H1 (cell line): ENCODE measurements around the gene ZFPL1. TPM values are rescaled to one million over a fixed set of nuclear protein-coding genes. Genes with fewer than 3 reads are reported as not detected.

ENCODE experiments used
- CTCF ChIA-PET: fragments of 300-600 bp; sonication (Branson Sonifier 250); formaldehyde crosslinking; loops from one replicate; lab custom pipeline; 2021; ENCODE audit not compliant: partially characterized antibody; lab: Charles Lee
- POLR2A ChIA-PET: fragments of 300-600 bp; sonication (Branson Sonifier 250); formaldehyde crosslinking; loops from one replicate; lab custom pipeline; 2021; ENCODE audit warnings: inconsistent platforms; ENCODE audit not compliant: partially characterized antibody; lab: Charles Lee
- DNase-seq, 2 experiments: peaks; one replicate each; pipeline versions ENCODE4 v3.0.0 to v3.0.0-alpha.2; 2010 to 2022; ENCODE audit warnings: low spot score in 2 of 2, low read depth in 1 of 2, mixed read lengths in 1 of 2
- FAIRE-seq: peaks from 2 replicates; lab custom pipeline; 2011; peaks lifted over from hg19 to GRCh38; lab: Jason Lieb, UNC
- H2AFZ ChIP-seq: 2 replicates; pipeline ENCODE4 v1.8.1; 2012; ENCODE audit warnings: low read length, inconsistent platforms
- H2AK5ac ChIP-seq: 2 replicates; pipeline ENCODE4 v1.6.1; 2013; ENCODE audit warnings: low read depth, low read length
- H2BK120ac ChIP-seq: replicated peaks from 2 replicates; pipeline ENCODE3; 2013; ENCODE audit warnings: low read depth, low read length, inconsistent platforms
- H2BK12ac ChIP-seq: 2 replicates; pipeline ENCODE4 v1.6.1; 2013; ENCODE audit warnings: low read depth, low read length
- H2BK15ac ChIP-seq: 2 replicates; pipeline ENCODE4 v1.6.1; 2013; ENCODE audit warnings: low read length
- H2BK20ac ChIP-seq: 2 replicates; pipeline ENCODE4 v1.6.1; 2013; ENCODE audit warnings: low read length
- H2BK5ac ChIP-seq: 2 replicates; pipeline ENCODE4 v1.6.1; 2013; ENCODE audit warnings: low read depth, low read length
- H3K14ac ChIP-seq: 2 replicates; pipeline ENCODE4 v1.6.1; 2013; ENCODE audit warnings: inconsistent platforms; ENCODE audit not compliant: insufficient read length
- H3K18ac ChIP-seq: 2 replicates; pipeline ENCODE4 v1.6.1; 2013; ENCODE audit warnings: low read length; ENCODE audit errors: extremely low read depth
- H3K23ac ChIP-seq: 2 replicates; pipeline ENCODE4 v1.6.1; 2013; ENCODE audit warnings: inconsistent platforms; ENCODE audit not compliant: insufficient read length
- H3K23me2 ChIP-seq: 2 replicates; pipeline ENCODE4 v1.6.1; 2013; ENCODE audit warnings: low read depth, low read length
- H3K27ac ChIP-seq: 2 replicates; pipeline ENCODE4 v1.6.1; 2011; ENCODE audit warnings: low read depth, low read length, inconsistent platforms
- H3K27me3 ChIP-seq, 4 experiments: replicated peaks in 1 of 4; 1 replicate in 1 of 4; 2 replicates in 3 of 4; pipeline versions ENCODE4 v1.6.1 to v1.8.1; 2011 to 2013; ENCODE audit warnings: low read length in 3 of 4, mild to moderate bottlenecking in 3 of 4, inconsistent platforms in 2 of 4, mixed read lengths in 2 of 4, moderate library complexity in 1 of 4; ENCODE audit not compliant: control insufficient read depth in 3 of 4, insufficient read depth in 3 of 4; ENCODE audit errors: extremely low read depth in 1 of 4
- H3K36me3 ChIP-seq, 4 experiments: 2 replicates each; pipeline versions ENCODE4 v1.6.1 to v1.8.1; 2011 to 2013; ENCODE audit warnings: mild to moderate bottlenecking in 4 of 4, low read length in 3 of 4, moderate library complexity in 2 of 4, control low read depth in 1 of 4, inconsistent platforms in 1 of 4; ENCODE audit not compliant: insufficient read depth in 4 of 4, control insufficient read depth in 2 of 4
- H3K4ac ChIP-seq: replicated peaks from 2 replicates; pipeline ENCODE3; 2013; ENCODE audit warnings: low read length, low read depth, mixed read lengths, inconsistent platforms; ENCODE audit not compliant: insufficient read length
- H3K4me1 ChIP-seq, 4 experiments: replicated peaks in 1 of 4; 1 replicate in 1 of 4; 2 replicates in 3 of 4; pipeline versions ENCODE4 v1.6.1 to v1.8.1; 2011 to 2013; ENCODE audit warnings: low read length in 3 of 4, inconsistent platforms in 2 of 4, mixed read lengths in 1 of 4; ENCODE audit not compliant: insufficient read depth in 4 of 4, control insufficient read depth in 3 of 4
- H3K4me2 ChIP-seq, 2 experiments: 2 replicates each; pipeline versions ENCODE4 v1.6.1 to v1.8.1; 2011 to 2013; ENCODE audit warnings: low read depth in 2 of 2, low read length in 2 of 2, control low read depth in 1 of 2, inconsistent platforms in 1 of 2, mild to moderate bottlenecking in 1 of 2; ENCODE audit not compliant: insufficient read depth in 1 of 2
- H3K4me3 ChIP-seq, 4 experiments: fragments of 200-600, 300-600 bp in 1 of 4; sonication (generic), shearing (Covaris generic), sonication (Bioruptor Twin) in 1 of 4; 2 replicates each; pipeline versions ENCODE4 v1.5.1 to v1.8.1; 2011 to 2016; ENCODE audit warnings: low read length in 4 of 4, low read depth in 3 of 4, control low read depth in 2 of 4, inconsistent platforms in 2 of 4, mild to moderate bottlenecking in 2 of 4, mixed read lengths in 1 of 4, moderate library complexity in 1 of 4; ENCODE audit not compliant: insufficient read depth in 2 of 4; ENCODE audit errors: extremely low read depth in 1 of 4
- H3K56ac ChIP-seq: replicated peaks from 2 replicates; pipeline ENCODE3; 2013; ENCODE audit warnings: low read depth, mild to moderate bottlenecking, mixed read lengths, low read length, inconsistent platforms; ENCODE audit not compliant: insufficient read length
- H3K79me1 ChIP-seq: 2 replicates; pipeline ENCODE4 v1.6.1; 2013; ENCODE audit warnings: low read depth, low read length, control low read depth
- H3K79me2 ChIP-seq, 2 experiments: 2 replicates each; pipeline versions ENCODE4 v1.6.1 to v1.8.1; 2012 to 2013; ENCODE audit warnings: low read length in 2 of 2, mild to moderate bottlenecking in 2 of 2, inconsistent platforms in 1 of 2; ENCODE audit not compliant: insufficient read depth in 2 of 2, control insufficient read depth in 1 of 2
- H3K9ac ChIP-seq, 4 experiments: replicated peaks in 1 of 4; 1 replicate in 1 of 4; 2 replicates in 3 of 4; pipeline versions ENCODE4 v1.6.1 to v1.8.1; 2011 to 2013; ENCODE audit warnings: low read depth in 3 of 4, low read length in 3 of 4, control low read depth in 2 of 4, mild to moderate bottlenecking in 2 of 4, moderate library complexity in 2 of 4, inconsistent platforms in 1 of 4; ENCODE audit errors: extremely low read depth in 1 of 4
- H3K9me3 ChIP-seq, 2 experiments: 2 replicates each; pipeline versions ENCODE4 v1.6.1 to v1.8.1; 2012 to 2013; ENCODE audit warnings: mild to moderate bottlenecking in 2 of 2, moderate library complexity in 2 of 2, control low read depth in 1 of 2, inconsistent platforms in 1 of 2, low read depth in 1 of 2, low read length in 1 of 2, mixed read lengths in 1 of 2; ENCODE audit not compliant: insufficient read depth in 2 of 2
- H4K20me1 ChIP-seq, 2 experiments: replicated peaks in 1 of 2; 2 replicates each; pipeline versions ENCODE3 to v1.8.1; 2011 to 2013; ENCODE audit warnings: inconsistent platforms in 2 of 2, low read length in 2 of 2, mild to moderate bottlenecking in 1 of 2; ENCODE audit not compliant: insufficient read depth in 2 of 2, control insufficient read depth in 1 of 2
- H4K5ac ChIP-seq: 2 replicates; pipeline ENCODE4 v1.6.1; 2013; ENCODE audit warnings: low read length, low read depth, mixed read lengths, inconsistent platforms; ENCODE audit not compliant: insufficient read length
- H4K8ac ChIP-seq: 2 replicates; pipeline ENCODE4 v1.8.0; 2013; ENCODE audit warnings: mild to moderate bottlenecking, moderate library complexity, low read length, inconsistent platforms; ENCODE audit not compliant: insufficient read depth; ENCODE audit errors: extremely low read depth
- H4K91ac ChIP-seq: replicated peaks from 2 replicates; pipeline ENCODE3; 2013; ENCODE audit warnings: low read length, mixed read lengths, inconsistent platforms; ENCODE audit not compliant: insufficient read length
- ASH2L ChIP-seq: fragments of 200-600, 300-600 bp; sonication (generic); IDR thresholded peaks from one replicate; pipeline ENCODE4 v1.7.1; 2017; ENCODE audit warnings: low read length
- GTF2F1 ChIP-seq: IDR thresholded peaks from 2 replicates; pipeline ENCODE4 v1.6.1; 2012; ENCODE audit warnings: low read depth, low read length, improper control_type of control experiment, borderline replicate concordance
- KDM5A ChIP-seq: fragments of 200-600 bp; IDR thresholded peaks from 2 replicates; pipeline ENCODE4 v1.7.1; 2012; ENCODE audit warnings: mild to moderate bottlenecking, low read length, inconsistent platforms, mixed read lengths
- POLR2AphosphoS5 ChIP-seq: IDR thresholded peaks from 2 replicates; pipeline ENCODE4 v1.6.1; 2011; ENCODE audit warnings: low read depth, low read length
- SIN3A ChIP-seq, 2 experiments: IDR thresholded peaks in 1 of 2; conservative IDR thresholded peaks in 1 of 2; 2 replicates each; pipeline ENCODE4 v1.6.1; 2011 to 2012; ENCODE audit warnings: low read length in 2 of 2, improper control_type of control experiment in 1 of 2, low read depth in 1 of 2, mild to moderate bottlenecking in 1 of 2
- USF2 ChIP-seq: IDR thresholded peaks from 2 replicates; pipeline ENCODE4 v1.6.1; 2011; ENCODE audit warnings: low read length, improper control_type of control experiment
- WGBS, 2 experiments: shearing (Covaris generic) in 1 of 2; methylation state at CpG; one replicate each; pipeline versions ENCODE4 v1.1.6 to v1.1.7; 2013 to 2015; ENCODE audit warnings: low lambda C conversion rate in 2 of 2, mixed read lengths in 2 of 2, inconsistent platforms in 1 of 2, low coverage in 1 of 2, missing lambda C conversion rate in 1 of 2; ENCODE audit not compliant: insufficient replicate concordance in 2 of 2, insufficient coverage in 1 of 2, insufficient read length in 1 of 2; ENCODE audit errors: extremely low coverage in 1 of 2, missing lambda C conversion rate in 1 of 2; 5-methylcytosine and 5-hydroxymethylcytosine counted together
- polyA plus RNA-seq, 7 experiments: library from polyadenylated mRNA; depleted of rRNA in 3 of 7; stranded (reverse) in 5 of 7; unstranded in 2 of 7; fragments of >200 nt in 5 of 7; fragments of 200-250 nt in 2 of 7; gene quantifications; 1 replicate in 5 of 7; 2 replicates in 1 of 7; 4 replicates in 1 of 7; pipeline versions ENCODE4 v1.2.1 to v1.2.3, GENCODE V29; 2011 to 2013; ENCODE audit warnings: missing spikeins in 2 of 7, mixed read lengths in 2 of 7
- total RNA-seq: library from RNA; stranded (reverse); fragmentation: NEBNext Ultra II Directional; extraction: Animal tissue kit (Norgen Biotek cat#: 25700); gene quantifications from 2 replicates; pipeline ENCODE4 v1.2.1, GENCODE V29; 2021
- TF ChIP-seq, protein P1 (sequence below): IDR thresholded peaks from 2 replicates; pipeline ENCODE4 v1.6.1; 2012; ENCODE audit warnings: inconsistent platforms
- TF ChIP-seq, protein P2 (sequence below): IDR thresholded peaks from 2 replicates; pipeline ENCODE4 v1.6.1; 2012; ENCODE audit warnings: inconsistent platforms

ZFPL1 gene
- total and polyA plus RNA-seq, 2 of the 8 experiments (the other 6 are each of a cell fraction or from before 2014, with no cell fraction given): 21.5 to 76.8 TPM

- FAIRE-seq (no peak), DNase-seq (peak in 1 of 2 experiments; percentile 66)
- Histone ChIP-seq H3K27ac (peak overlapping the region; percentile 78), H3K4me3 (peak overlapping the region; percentile 61 to 83 (median 72)), H3K4ac (peak overlapping the region; percentile 13), H4K20me1 (peaks cover 4 to 6% of the 10 kb centered on the region in 2 experiments), H2AK5ac (no peak overlapping the region; the same call in 1 of the 2 replicates), H3K36me3 (peaks cover 11 to 35% (median 18%) of the 10 kb centered on the region in 4 experiments), H3K9me3 (no peaks in the 10 kb centered on the region), H3K79me2 (peaks cover 6 to 23% of the 10 kb centered on the region in 2 experiments), H2BK15ac (no peak overlapping the region), H3K14ac (no peak overlapping the region), H3K27me3 (no peaks in the 10 kb centered on the region), H2BK12ac (no peak overlapping the region), H3K23me2 (peaks cover 20% of the 10 kb centered on the region; the same call in 1 of the 2 replicates), H3K79me1 (peaks cover 10% of the 10 kb centered on the region), H3K18ac (no peak overlapping the region; the same call in 1 of the 2 replicates), H3K23ac (no peak overlapping the region), H3K4me1 (peaks cover 2 to 22% (median 13%) of the 10 kb centered on the region in 4 experiments), H4K5ac (peak overlapping the region; percentile 11), H2AFZ (no peak overlapping the region), H4K8ac (peak overlapping the region; percentile 96), H2BK5ac (peak overlapping the region; percentile 84), H3K56ac (peak overlapping the region; percentile 42), H3K4me2 (peak overlapping the region; percentile 80 to 94), H3K9ac (peak overlapping the region; percentile 79 to 82 (median 80)), H4K91ac (peak overlapping the region; percentile 34), H2BK20ac (no peak overlapping the region), H2BK120ac (no peak overlapping the region)
- 29% methylated on average over 64 of the region's 68 CpGs; no CpG with 5 or more reads in 1 of the 2 experiments for WGBS, 2 experiments
- ChIA-PET CTCF (interaction anchor here (0.7 to 2.2 kb wide), 9 partner anchors 8 to 270 kb away, joined by 3 to 12 read pairs (median 3); no protein-coding TSS in a partner anchor), POLR2A (interaction anchor here (0.5 to 17.4 kb wide), 28 partner anchors 9 to 740 kb away, joined by 3 to 305 read pairs (median 5); partner anchors contain the start of genes ARL2, CAPN1, CDCA5 and MEN1)
- TF ChIP-seq POLR2AphosphoS5 (peak; percentile 74), SIN3A (conservative IDR thresholded peaks at IDR 0.05 in 1 of 2, IDR thresholded peaks at IDR 0.05 in 1 of 2; ENCODE audit: low read depth in 1 of 2, low read length in 2 of 2) (no peak), KDM5A (no peak), USF2 (0 out of 2 replicates have a peak, but pooled peaks have one; percentile 3), GTF2F1 (no peak), ASH2L (peak; percentile 40)
- TF ChIP-seq, protein P1, sequence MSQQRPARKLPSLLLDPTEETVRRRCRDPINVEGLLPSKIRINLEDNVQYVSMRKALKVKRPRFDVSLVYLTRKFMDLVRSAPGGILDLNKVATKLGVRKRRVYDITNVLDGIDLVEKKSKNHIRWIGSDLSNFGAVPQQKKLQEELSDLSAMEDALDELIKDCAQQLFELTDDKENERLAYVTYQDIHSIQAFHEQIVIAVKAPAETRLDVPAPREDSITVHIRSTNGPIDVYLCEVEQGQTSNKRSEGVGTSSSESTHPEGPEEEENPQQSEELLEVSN: peak; percentile 96
- TF ChIP-seq, protein P2, sequence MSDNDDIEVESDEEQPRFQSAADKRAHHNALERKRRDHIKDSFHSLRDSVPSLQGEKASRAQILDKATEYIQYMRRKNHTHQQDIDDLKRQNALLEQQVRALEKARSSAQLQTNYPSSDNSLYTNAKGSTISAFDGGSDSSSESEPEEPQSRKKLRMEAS: peak; percentile 98
These were observed 32.6 kb downstream of the ZFPL1 start for GRCh38 chr11:65116370-65117205.
